Measurements from ENCODE around the gene FRMD4A. TPM values are rescaled to one million over a fixed set of nuclear protein-coding genes. Genes with fewer than 3 reads are reported as not detected.
A peak's percentile ranks its signal among the peaks of the same experiment; 100 is the strongest.
"Not testable (repeated sequence)": the region's sequence is repeated elsewhere in the genome, so short reads cannot be mapped to it uniquely, and the experiment has no call there.

FRMD4A gene
- total RNA-seq, 1 donor from 2014 or later: 33.3 TPM

- DNase-seq: no peak
Measured at GRCh38 chr10:13775786-13776775, 554.6 kb downstream of the FRMD4A start.

DNA sequence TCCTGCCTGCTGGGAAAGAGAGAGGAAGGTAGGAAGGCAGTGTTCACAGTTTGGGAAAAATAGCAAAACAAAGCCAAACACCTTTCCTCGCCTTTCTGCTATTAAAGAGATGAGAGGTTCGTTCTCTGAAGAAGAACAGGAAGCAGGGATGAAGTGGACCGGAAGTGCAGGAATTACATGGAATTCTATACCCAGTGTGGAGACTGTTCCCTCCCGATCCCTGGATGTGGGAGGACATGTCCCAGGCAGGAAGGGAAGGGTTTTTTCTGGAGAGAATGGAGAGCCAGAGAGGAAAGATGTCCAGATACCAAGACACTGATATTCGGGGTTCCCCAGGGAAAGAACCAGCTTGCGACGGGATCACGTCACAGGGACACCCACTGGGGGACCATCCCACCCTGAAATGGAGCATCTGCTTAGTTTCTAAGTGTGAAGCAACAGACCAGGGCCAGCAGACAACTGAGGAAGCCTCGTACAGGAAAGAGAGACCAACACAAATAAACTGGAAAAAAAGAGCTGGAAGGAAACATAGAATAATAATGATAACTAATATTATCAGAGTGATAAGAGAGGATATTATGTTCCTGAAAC lies 556.3 kb downstream of the FRMD4A start:
- DNase-seq: no peak

- DNase-seq: no peak
Measured at GRCh38 chr10:13773496-13774170, 557.1 kb downstream of the FRMD4A start.

GRCh38 chr10:13773043-13773442 lies 557.7 kb downstream of the FRMD4A start:
- DNase-seq: no peak

- DNase-seq: no peak
Measured at GRCh38 chr10:13771992-13772391, 558.7 kb downstream of the FRMD4A start.

DNA sequence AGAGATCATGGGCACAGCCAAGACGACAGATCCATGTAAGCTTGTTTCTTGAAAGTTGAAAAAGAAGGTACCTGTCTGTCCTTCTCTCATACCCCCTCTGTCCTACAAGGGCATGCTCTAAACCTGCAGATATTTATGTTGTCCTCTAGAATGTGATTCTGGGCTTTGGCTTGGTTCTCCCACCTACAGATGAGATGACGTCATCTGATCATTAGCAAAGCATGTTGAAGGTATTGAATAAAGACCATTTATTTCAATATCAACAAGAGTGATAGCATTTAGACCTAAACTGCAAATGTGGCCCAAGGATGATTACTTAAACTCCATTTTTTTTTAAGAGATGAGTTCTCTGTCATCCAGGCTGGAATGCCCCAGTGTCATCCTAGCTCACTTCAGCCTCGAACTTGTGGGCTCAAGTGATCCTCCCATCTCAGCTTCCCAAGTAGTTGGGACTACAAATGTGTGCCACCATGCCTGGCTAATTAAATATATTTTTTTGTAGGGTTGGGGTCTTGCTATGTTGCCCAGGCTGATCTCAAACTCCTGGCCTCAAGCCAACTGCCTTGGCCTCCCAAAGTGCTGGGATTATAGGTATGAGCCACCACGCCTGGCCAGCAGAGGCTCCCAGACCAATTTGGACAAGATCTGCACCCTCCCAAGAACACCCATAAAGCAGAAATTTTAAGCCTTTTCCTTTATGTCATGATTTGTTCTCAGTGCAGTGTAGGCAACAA lies 559.8 kb downstream of the FRMD4A start:
- DNase-seq: no peak

DNA sequence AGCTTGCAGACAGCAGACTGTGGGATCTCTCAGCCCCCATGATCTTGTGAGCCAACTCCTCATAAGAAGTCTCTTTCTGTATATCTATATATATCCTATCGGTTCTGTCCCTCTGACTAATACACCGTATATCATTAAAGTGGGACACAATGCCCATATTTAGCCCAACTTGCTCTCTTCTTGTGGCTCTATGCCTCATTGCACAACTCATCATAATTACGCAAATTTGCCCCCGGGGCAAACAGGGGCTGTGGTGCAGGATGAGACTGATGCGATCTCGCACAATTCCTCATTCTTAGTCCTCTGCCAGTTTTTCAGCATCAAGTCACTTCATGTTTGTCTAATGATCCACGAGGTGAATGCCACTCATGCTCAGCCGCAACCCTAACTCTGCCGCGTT lies 560.8 kb downstream of the FRMD4A start:
- DNase-seq: peak; percentile 20

DNA sequence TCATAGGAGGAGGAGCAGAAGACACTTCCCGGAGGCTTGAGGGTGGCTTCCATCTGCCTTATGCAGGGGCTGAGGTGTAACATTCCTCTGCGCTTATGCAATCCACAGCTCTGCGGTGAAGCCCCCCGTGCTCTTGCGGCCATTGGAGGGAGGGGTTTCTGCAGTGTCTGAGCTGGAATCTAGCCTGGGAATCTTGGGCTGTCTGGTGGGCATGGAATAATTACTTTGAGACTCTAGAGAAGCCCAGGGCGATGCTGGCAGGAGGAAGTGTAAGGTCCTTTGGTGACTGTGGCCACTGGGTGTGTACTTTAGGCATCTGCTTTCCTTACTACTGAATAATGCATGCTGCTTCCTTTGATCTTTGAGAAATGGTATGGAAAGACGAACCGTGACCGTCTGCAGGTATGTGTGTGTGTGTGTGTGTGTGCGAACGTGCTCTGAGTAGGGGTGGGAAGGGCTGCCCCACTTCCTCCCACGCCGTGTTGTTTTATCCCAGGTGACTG lies 563.0 kb downstream of the FRMD4A start:
- DNase-seq: no peak

DNA sequence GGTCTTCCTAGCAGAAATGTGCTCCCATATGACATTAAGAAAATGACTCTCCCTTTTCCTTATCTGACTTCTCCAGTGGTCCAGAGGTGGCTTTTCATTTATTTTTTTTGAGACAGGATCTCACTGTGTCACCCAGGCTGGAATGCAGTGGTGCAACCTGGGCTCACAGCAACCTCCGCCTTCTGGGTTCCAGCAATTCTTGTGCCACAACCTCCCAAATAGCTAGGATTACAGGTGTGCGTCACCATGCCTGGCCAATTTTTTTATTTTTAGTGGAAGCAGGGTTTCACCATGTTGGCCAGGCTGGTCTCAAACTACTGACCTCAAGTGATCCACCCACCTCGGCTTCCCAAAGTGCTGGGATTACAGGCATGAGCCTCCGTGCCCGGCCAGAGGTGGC lies 563.6 kb downstream of the FRMD4A start:
- DNase-seq: not testable (repeated sequence)

GRCh38 chr10:13765641-13766341 lies 564.9 kb downstream of the FRMD4A start:
- DNase-seq: no peak

DNA sequence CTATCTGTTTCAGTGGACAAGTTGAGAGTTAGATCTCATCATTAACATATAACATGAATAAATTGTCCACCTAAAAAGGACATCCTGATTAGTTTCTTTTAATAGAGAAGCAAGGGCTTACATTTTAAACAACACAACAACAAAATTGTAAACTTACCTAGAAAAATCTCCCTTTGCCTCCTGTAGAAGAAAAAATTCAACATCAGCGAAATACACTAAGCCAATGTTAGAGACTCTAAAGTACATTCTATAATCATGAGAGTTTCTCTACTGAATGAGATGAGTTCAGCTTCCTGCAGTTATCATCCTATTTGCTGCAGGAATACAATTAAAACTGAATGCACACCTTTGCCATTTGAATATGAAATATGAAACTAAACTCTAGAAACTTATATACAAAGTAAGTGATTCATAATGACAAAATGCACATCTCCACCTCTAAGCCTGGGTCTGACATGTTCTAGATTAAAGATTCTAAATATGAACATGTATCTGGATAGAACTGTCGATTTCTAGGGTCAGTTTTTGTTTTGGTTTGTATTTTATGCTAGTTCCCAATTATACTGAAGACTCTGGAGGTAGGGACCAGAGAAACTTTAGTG lies 569.1 kb downstream of the FRMD4A start:
- DNase-seq: no peak

GRCh38 chr10:13759168-13759567 lies 571.6 kb downstream of the FRMD4A start:
- no peak for DNase-seq

DNA sequence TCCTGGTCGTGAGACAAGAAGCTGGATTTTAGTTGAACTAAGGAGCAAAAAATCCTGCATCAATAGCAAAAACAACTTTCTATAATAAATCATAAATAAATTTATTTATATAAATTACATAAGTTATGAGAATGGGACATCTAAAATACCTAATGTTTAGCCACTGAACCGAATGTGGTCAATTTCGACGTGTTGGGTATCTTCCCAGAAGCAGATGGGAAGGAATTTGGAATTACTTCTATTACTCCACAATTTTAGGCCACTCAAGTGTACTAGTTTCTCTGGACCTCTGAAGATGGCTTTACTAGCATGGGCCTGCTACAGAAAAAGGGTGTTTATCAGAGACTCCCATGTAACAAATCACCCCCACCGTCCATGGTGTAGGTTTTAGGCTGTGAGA lies 572.0 kb downstream of the FRMD4A start:
- DNase-seq: no peak

DNA sequence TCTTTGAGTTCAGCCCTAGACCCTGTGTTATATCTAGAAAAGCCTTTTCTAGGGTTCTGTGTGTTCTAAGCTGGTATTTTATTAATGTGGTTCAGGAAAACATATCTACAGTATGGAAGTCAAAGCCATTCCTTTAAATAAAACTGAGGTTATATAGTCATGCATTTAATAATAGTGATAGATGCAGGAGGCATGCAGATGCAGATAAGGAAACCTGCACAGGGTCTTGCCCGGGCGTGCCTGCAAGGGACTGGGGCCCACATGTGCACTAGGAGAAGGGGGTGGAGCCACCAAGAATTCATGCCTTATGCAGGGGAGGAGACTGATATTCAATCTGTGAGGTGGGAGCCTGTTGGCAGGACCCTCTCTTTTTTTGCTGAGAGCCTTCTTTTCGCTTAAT lies 572.4 kb downstream of the FRMD4A start:
- no peak for DNase-seq

DNA sequence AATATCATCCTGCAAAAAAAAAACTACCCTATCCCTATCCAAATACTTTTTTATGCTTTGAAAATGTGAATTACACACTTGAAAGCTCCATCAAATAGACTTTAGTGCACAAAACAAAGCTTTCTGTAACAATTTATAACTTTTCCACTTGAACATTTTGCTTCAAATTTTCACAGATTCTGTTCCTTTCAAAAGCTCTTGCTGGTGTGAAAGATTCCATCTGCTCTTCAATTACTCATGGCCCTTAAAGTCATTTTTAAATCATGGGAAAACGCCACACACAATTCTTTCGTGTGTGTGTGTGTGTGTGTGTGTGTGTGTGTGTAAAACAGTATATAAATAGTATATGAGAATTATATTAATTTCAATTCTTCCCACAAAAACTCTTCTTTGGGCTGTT lies 576.4 kb downstream of the FRMD4A start:
- DNase-seq: no peak

DNA sequence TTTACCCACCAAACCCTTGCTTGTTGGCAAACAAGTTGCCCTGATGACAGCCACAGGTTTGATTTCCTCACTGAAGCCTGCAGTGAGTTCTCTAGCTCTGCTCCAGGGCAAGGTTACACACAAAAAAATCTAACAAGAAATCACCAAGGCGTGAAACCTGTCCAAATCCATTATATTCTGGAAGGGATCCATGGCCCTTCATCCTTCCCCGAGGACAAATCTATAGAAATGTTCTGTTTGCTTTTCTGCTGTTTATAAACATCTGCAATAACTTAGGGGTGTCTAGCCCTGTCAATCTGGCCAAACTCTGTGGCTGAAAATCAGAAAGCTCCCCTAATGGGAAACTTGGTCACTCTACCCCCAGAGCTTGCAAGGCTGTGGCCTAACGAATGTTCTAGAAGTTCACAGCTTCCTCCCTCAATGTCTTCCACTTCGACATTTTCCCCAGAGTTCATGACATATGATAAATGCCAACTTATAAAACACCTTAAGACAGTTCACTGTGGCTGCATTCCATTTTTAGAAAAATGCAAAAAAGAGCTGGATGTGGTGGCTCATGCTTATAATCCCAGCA lies 579.4 kb downstream of the FRMD4A start:
- no peak for DNase-seq

- peak; percentile 14 for DNase-seq
Measured at GRCh38 chr10:13750299-13751190, 580.2 kb downstream of the FRMD4A start.

DNA sequence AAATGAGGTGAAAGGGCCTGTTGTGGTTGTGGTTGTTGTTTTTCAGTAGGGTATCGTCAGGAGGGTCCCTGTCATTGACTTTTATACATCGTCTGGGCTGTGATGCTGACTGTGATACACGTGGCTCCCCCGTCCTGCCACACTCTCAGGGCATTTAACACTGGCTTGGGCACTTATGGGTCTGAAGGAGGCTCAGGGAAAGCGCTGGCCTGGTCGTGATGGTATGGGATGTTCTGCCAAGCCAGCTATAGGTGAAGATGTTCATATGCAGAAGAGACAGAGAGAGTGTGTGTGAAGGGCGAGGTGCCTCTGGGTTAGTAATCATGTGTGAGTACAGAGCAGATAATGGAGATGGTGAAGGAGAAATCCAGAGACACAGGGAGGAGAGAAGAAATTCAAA lies 585.5 kb downstream of the FRMD4A start:
- no peak for DNase-seq

GRCh38 chr10:13743963-13744362 lies 586.8 kb downstream of the FRMD4A start:
- DNase-seq: no peak

Measured in skin of body (tissue), 2 donors.